ENCODE measurements around the gene ADAMTSL3.

GRCh38 chr15:83698294-83698693 lies 44.4 kb downstream of the ADAMTSL3 start:
- TF ChIP-seq EZH2phosphoT487 (IDR thresholded peaks at IDR 0.05; ENCODE audit: borderline replicate concordance, low read length) = no peak
- no peak for TF ChIP-seq CTCF (IDR thresholded peaks at IDR 0.05; ENCODE audit: low read depth, low read length, poor library complexity, severe bottlenecking)
